GM21717 (cell line): ENCODE results near the gene BABAM2.

Experiments
- ATAC-seq: cut with Tn5 transposase; IDR thresholded peaks from one replicate; pipeline ENCODE4 v1.9.1; 2021; ENCODE audit warnings: mild to moderate bottlenecking, moderate library complexity; ENCODE audit not compliant: unreplicated experiment

Gene BABAM2

GRCh38 chr2:28338046-28338817, 447.7 kb downstream of the BABAM2 start:
- no peak for ATAC-seq

DNA sequence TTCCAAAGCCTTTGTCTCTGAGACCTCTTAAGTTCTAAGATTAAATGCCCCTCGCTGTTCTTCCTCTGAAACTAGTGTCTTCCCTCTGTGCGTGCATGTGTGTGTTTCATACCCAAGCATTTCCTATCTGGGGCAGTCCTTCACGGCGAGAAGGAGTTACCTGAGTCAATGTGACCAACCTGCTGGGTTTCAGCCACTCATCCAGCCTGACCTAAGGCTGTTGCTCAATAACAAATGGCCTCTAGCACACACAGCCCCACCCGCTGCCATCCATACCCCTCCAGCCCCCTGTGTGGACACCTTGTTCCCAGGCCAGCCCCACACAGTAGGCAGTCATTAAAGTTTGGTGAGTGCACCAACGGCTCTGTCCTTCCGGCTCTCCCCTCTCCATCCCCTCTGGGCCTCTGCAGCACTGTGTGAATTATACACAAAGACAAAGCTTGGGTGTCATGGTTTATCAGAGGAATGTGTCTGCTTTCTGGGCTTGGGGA, 448.3 kb downstream of the BABAM2 start:
- ATAC-seq, result no peak

GRCh38 chr2:28339516-28340175, 449.1 kb downstream of the BABAM2 start:
- ATAC-seq, result no peak

DNA sequence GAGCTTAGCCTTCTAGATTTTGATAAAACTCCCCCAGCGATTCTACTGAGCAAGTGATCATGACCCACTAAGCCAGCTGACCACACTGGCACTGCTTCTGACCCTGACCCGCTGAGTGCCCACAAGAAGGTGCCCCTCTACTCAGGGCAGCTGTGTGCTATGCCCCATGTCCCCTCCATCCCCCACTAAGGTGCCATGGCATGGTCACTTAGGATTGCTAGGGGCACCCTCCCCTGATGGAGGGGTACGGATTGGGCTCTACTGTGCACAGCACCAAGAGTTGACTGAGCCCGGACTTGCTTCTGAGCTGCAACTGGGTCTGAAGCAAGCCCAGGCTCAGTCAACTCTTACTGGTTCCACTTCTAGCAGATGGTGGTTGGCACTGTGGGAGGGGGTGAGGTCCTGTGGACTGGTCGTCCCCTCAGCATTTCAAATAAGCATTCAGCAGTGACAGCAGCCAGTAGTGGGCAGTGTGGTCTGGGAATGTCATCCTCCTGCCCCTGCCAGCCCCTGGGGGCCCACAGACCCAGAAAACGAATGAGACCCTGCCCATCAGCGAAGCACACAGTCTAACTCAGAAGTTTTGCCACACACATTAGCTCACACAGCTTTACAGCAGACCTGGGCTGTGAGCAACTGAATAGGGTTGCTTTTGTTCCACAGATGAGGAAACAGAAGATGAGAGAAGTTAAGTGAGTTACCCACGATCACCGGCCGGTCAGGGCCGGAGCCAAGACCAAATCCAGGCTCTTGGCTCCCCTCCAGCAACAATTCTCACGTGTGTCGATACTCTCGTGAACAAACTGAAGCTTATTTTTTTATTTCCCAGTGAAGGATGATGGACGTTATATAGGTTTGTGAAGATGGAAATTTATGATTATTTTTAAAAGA, 450.0 kb downstream of the BABAM2 start:
- no peak for ATAC-seq

DNA sequence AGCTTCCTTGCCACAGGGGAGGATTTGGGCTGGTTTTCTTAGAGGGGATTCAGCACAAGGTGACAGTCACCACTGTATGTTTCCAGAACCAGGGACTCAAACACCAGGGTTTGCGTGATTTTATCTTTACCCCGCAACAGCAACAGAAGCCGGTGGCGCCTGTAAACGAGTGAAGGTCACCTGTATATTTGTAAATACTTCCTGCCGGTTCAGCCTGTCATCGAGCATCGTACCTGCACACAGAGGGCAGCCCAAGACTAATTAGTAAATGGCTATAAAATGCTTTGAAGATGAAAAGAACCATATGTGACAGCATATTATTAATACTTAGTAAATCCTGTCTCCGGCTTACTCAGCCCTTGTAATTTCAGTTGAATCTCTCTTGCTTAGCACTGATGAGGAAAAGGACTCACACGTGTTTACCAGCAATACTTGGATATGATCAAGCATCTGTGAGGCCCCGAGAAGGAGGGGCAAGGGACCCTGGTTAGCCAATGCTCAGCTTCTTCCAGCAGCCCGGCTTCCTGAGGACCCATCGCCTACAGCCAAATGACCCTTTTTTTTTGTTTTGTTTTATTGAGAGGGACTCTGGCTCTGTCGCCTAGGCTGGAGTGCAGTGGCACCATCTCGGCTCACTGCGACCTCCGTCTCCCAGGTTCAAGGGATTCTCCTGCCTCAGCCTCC, 450.8 kb downstream of the BABAM2 start:
- no peak for ATAC-seq

DNA sequence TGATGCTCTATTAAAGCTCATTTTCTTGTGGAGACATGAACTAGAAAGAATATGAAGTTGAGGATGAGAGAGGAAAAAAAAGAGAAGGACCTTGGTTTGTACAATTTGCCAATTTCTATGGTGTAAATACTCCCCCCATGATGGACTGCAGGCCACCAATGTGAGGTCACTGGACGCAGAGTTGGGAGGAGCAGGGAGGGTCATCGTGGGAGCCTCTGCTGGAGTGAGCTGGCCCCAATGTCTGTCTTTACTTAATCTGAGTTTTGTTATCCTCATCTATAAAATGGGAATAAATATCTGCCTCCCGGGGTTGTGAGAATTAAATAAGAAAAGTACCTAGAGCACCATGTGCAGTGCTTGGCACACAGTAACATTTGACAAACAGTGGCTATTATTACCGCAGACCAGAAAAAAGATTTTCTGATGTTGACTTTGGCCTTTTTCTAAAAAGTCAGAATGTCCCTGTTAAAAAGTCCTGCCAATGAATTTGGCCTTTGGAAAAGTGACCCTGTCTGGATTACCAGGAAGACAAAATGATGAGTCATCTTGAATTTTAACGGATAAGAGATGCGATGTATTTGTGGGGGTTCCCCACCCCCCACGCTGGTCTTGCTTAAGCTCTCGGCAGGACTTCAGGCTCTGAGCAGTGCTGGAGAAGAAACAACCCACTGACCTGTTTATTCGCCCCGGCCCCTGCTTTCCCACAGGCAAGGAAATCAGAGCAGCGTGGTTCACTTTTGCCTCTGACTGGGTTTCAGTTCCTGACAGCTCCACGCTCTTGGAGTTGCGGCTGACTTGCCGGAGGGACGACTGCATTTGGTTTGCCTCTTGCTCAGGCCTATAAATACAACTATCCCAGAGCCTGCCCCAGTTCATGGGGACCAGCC, 451.8 kb downstream of the BABAM2 start:
- ATAC-seq, result no peak

GRCh38 chr2:28343184-28343942, 452.8 kb downstream of the BABAM2 start:
- no peak for ATAC-seq

DNA sequence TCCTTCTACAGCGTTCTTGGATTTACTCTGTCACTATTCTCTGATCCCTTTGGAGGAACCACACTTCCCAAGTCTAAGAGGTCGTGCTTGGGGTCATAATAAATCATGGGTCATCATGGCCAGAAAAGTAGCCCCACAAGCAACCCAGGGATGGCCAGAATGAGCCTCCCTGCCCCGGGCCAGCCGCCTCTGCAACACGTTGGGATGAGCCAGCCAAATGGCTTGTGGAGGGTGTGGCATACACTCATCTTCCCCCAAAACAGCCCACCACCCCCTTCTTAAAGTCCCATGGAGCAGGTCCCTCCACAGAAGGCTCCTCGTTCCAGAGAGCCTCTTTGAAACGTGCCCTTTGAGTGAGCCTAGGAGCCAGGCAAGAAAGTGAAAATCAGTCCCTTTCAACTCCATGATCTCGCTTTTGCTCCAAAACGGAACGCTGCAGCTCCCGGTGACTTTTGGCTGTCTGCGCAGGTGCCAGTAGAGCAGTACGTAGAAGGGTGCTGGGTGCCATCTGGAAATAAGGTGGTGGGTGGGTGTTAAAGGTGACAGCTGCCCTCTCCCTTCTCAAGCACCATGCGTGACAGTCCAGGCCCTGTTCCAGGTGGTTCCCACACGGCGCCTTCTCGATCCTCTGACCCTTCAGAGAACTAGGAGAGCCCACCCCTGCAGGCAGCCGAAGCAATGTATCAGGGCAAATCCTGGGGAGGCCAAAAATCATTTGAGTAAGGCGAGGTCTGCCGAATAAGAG, 453.6 kb downstream of the BABAM2 start:
- no peak for ATAC-seq

DNA sequence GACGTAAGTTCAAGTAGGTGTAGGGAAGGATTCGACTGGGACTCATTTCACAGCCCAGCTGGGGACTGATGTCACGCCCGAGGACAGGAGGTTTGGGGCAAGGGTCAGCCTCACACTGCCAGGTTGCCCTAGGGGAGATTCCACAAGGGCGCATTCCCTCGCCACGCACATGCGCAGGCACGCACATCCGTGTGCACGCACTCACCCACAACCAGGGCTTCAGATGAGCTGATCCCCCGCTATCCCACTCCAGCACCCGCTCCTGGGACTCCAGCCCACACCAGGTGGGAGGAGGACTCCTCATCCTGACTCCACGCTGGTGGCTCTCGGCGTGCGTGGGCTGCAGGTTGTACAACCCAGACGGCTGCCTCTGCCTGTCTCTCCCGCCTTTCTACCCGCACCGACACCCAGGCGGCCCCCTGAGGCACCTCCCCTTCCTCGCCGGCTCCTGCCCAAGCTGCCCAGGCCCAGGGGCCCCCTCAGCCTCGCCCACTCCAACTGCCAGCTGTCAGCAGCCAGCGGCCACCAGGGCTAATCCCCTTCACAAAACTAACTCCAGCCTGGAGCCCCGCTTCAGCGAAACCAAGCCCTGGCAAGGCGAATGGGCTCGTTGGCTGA, 454.3 kb downstream of the BABAM2 start:
- ATAC-seq, result no peak

- ATAC-seq, result no peak
Measured at GRCh38 chr2:28345619-28346018, 455.1 kb downstream of the BABAM2 start.

DNA sequence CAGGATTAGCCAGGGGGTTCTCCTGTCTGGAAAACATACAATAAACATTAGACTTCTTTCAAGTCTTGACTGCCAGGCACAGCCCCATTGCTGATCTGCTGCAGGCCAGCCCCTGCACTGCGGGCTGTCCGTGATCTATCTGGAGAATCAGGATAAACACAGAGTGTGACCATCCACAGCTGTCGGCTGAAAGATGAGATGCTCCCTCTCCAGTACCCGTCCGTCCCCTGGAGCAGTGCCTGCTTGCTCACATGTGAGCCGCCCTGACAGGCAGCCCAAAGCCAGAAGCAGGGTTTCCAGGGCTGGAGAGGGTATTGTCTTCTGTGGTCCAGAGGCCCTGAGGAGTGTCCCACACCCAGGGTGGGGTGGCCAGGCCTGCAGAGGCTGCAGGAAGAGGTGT, 456.1 kb downstream of the BABAM2 start:
- ATAC-seq, result no peak

- no peak for ATAC-seq
Measured at GRCh38 chr2:28347193-28347592, 456.7 kb downstream of the BABAM2 start.

- no peak for ATAC-seq
Measured at GRCh38 chr2:28347596-28347995, 457.1 kb downstream of the BABAM2 start.

DNA sequence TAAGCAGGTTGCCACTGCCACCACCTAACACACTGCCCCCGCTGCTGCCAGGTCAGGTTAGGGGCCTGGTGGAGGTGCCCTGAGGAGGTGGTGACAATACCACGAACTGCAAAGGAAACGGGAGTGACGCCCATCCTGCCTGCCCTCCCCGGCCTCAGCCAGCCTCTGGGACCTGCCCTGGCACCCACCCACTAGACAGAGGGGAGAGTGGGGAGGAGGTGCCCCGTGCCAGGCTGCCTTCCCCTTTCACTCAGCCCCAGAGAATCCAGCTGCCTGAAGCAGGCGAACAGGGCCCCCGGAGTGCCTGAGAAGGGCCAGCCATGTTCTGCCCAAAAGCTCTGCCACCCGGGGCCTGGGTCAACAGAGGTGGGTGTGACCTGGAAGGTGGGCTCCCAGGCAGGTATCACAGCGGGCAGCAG, 457.6 kb downstream of the BABAM2 start:
- no peak for ATAC-seq

- ATAC-seq, result no peak
Measured at GRCh38 chr2:28348921-28349320, 458.4 kb downstream of the BABAM2 start.

GRCh38 chr2:28349546-28350165, 459.1 kb downstream of the BABAM2 start:
- no peak for ATAC-seq

GRCh38 chr2:28350196-28350595, 459.7 kb downstream of the BABAM2 start:
- no peak for ATAC-seq
